Inferior parietal cortex (tissue), 1 donor: ENCODE measurements around the gene MAP3K12.

ENCODE experiments used
- DNase-seq: peaks from one replicate; pipeline ENCODE4 v3.0.0-alpha.2; 2016; ENCODE audit errors: extremely low spot score

MAP3K12 gene

GRCh38 chr12:53510181-53510812, 11.0 kb upstream of the MAP3K12 start:
- DNase-seq, result no peak

GRCh38 chr12:53508534-53509170, 9.4 kb upstream of the MAP3K12 start:
- DNase-seq, result peak; percentile 94

GRCh38 chr12:53507603-53507885, 8.3 kb upstream of the MAP3K12 start:
- DNase-seq, result no peak

- no peak for DNase-seq
Measured at GRCh38 chr12:53506881-53507602, 7.8 kb upstream of the MAP3K12 start, which contains the start of gene NPFF. Gene NPFF, minus strand, starts transcription at chr12:53507484. Its CDS starts 10 bp downstream, at chr12:53507474.

GRCh38 chr12:53506450-53506785, 7.2 kb upstream of the MAP3K12 start:
- DNase-seq, result no peak

GRCh38 chr12:53505555-53506449, 6.5 kb upstream of the MAP3K12 start:
- DNase-seq, result no peak

- no peak for DNase-seq
Measured at GRCh38 chr12:53505086-53505485, 5.8 kb upstream of the MAP3K12 start.

GRCh38 chr12:53504004-53504920, 5.0 kb upstream of the MAP3K12 start:
- no peak for DNase-seq

GRCh38 chr12:53502983-53503728, 3.9 kb upstream of the MAP3K12 start:
- no peak for DNase-seq

GRCh38 chr12:53502331-53502730, 3.1 kb upstream of the MAP3K12 start:
- no peak for DNase-seq

GRCh38 chr12:53501615-53502181, 2.4 kb upstream of the MAP3K12 start:
- DNase-seq, result no peak

GRCh38 chr12:53500776-53501614, 1.7 kb upstream of the MAP3K12 start, which contains the start of gene TARBP2:
Gene TARBP2, plus strand, starts transcription at chr12:53501283. Its CDS starts 126 bp downstream, at chr12:53501409.
- DNase-seq, result peak; percentile 99

GRCh38 chr12:53500142-53500775, 1.0 kb upstream of the MAP3K12 start:
- DNase-seq, result no peak

GRCh38 chr12:53498235-53498630, 1.0 kb downstream of the MAP3K12 start:
- DNase-seq, result no peak

GRCh38 chr12:53497461-53497860, 1.8 kb downstream of the MAP3K12 start:
- no peak for DNase-seq

GRCh38 chr12:53496752-53497032, 2.6 kb downstream of the MAP3K12 start:
- DNase-seq, result no peak

GRCh38 chr12:53495903-53496751, 3.1 kb downstream of the MAP3K12 start:
- DNase-seq, result no peak
